Measurements from ENCODE around the gene GCGR. TPM values are rescaled to one million over a fixed set of nuclear protein-coding genes. Genes with fewer than 3 reads are reported as not detected.

Gene GCGR
- total RNA-seq = not detected

DNA sequence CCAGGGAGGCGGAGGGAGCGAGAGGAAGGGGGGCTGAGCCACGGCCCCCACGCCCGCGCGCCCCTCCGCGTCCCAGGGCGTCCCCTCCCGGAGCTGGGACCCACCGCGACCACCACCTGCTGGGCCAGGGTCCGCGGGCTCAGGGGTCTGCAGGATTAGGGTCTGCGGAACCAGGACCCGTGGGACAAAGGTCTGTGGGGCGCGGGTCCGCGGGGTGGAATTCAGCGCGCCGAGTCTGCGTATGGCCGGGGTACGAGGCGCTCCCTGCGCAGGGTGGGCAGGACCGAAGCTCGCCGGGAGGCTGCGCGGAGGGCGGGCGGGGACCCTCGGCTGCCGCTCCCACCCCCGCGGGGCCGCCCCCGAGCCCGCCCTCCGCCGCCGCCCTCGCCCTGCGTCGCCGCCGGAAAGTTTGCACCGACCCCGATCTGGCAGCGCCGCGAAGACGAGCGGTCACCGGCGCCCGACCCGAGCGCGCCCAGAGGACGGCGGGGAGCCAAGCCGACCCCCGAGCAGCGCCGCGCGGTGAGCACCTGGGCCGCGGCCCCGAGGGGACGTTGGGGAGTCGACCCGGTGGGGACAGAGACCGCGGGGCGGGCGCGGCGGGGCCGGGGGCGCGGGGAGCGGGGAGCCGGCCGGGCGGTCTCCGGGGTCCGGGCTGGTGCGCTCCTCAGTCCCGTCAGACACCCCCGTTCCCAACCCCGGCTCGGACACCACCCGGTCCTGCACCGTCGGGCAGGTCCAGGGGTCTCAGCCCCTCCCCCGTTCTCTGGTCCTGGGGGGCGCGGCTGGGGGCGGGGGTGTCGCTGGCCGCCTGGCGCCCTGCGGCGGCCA lies at the start of gene GCGR:
Gene GCGR, plus strand, starts transcription at position 423 of the 831 bp plus-strand sequence. CDS start 4,869 bp downstream, outside the sequence.
- Histone ChIP-seq H3K36me3 (no peaks in the 10 kb centered on the region), H3K4me1 (peaks cover 0 to 13% of the 10 kb centered on the region in 2 donors), H3K27ac (no peak within 1 kb of the TSS), H3K9me3 (no peaks in the 10 kb centered on the region), H3K4me3 (no peak within 1 kb of the TSS), H3K27me3 (peaks cover 7 to 29% of the 10 kb centered on the region in 2 donors)
- TF ChIP-seq, protein P1, sequence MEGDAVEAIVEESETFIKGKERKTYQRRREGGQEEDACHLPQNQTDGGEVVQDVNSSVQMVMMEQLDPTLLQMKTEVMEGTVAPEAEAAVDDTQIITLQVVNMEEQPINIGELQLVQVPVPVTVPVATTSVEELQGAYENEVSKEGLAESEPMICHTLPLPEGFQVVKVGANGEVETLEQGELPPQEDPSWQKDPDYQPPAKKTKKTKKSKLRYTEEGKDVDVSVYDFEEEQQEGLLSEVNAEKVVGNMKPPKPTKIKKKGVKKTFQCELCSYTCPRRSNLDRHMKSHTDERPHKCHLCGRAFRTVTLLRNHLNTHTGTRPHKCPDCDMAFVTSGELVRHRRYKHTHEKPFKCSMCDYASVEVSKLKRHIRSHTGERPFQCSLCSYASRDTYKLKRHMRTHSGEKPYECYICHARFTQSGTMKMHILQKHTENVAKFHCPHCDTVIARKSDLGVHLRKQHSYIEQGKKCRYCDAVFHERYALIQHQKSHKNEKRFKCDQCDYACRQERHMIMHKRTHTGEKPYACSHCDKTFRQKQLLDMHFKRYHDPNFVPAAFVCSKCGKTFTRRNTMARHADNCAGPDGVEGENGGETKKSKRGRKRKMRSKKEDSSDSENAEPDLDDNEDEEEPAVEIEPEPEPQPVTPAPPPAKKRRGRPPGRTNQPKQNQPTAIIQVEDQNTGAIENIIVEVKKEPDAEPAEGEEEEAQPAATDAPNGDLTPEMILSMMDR (IDR thresholded peaks at IDR 0.05) = no peak
- no peak for TF ChIP-seq POLR2A (IDR thresholded peaks at IDR 0.05)
- intact Hi-C loops (cut with DNase I; ENCODE audit: low total_unique reads) = no loop called here
- no peak for DNase-seq

DNA sequence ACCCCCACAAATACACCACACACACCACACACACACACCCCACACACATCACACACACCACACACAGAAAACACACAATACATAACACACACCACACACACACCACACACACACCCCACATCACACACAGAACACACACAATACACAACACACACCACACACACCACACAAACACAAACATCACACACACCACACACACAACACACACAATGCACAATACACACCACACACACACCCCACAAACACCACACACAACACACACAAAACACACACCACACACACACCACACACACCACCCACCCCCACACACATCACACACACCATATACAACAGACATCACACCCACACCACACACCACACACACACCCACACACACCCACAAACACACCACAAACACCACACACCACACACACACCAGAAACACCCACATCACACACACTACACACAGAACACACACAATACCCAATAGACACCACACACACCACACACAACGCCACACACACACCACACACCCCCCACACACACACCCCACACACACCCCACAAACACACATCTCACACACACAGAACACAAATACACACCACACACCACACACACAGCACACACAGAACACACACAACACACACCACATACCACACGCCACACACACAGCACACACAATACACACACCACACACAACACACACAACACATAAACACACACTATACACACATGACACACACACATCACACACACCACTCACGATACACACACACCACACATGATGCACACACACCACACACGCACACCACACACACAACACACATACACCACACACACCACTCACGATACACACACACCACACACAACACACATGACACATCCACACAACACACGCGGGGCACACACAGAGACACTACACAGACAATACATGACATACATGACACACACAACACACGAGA lies 11.0 kb upstream of the GCGR start:
- TF ChIP-seq, protein P1 (IDR thresholded peaks at IDR 0.05) = no peak
- no peak for TF ChIP-seq POLR2A (IDR thresholded peaks at IDR 0.05)
- peaks cover 0 to 4% of the 10 kb centered on the region in 2 donors for H3K27me3 ChIP-seq
- H3K27ac ChIP-seq = no peak overlapping the region
- H3K9me3 ChIP-seq = no peaks in the 10 kb centered on the region
- no peak for DNase-seq
- H3K4me3 ChIP-seq = no peak overlapping the region
- intact Hi-C loops (cut with DNase I; ENCODE audit: low total_unique reads) = no loop called here
- H3K36me3 ChIP-seq = no peaks in the 10 kb centered on the region
- no peaks in the 10 kb centered on the region for H3K4me1 ChIP-seq

DNA sequence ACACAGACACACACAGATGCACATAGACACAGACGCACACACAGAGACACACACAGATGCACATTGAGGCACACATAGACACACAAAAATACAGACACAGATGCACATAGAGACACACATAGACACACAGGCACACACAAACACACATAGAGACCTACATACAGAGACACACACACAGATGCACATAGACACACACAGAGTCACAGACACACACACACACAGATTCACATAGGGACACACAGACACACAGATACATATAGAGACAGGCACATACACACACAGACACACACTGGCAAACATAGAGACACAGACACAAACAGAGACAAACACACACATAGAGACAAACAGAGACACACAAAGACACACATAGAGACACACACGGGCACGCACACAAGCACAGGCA lies 9.9 kb upstream of the GCGR start:
- Histone ChIP-seq H3K4me1 (no peaks in the 10 kb centered on the region), H3K4me3 (no peak overlapping the region), H3K27me3 (peaks cover 0 to 4% of the 10 kb centered on the region in 2 donors), H3K36me3 (no peaks in the 10 kb centered on the region), H3K9me3 (no peaks in the 10 kb centered on the region), H3K27ac (no peak overlapping the region)
- DNase-seq = no peak
- intact Hi-C loops (cut with DNase I; ENCODE audit: low total_unique reads) = no loop called here
- no peak for TF ChIP-seq POLR2A (IDR thresholded peaks at IDR 0.05)
- TF ChIP-seq, protein P1 (IDR thresholded peaks at IDR 0.05) = no peak

DNA sequence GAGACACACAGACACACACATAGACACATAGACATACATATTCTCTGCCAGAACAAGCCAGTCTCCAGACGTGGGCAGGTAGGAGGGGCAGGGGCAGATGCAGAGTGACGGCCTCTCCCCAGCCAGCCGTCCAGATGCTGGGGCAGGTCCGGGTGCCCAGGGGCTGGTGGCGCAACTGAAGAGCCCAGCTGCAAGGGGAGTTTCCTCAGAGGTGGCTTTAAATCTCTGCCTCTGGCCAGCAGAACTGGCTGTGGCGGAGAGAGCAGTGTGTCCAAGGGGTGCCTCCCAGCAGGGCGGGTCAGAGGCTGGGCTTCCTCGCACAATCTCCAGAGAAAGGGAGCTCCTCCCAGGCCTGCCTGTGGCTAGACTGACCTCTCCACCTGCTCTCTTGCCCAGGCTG lies 9.4 kb upstream of the GCGR start:
- H3K36me3 ChIP-seq = no peaks in the 10 kb centered on the region
- no peak overlapping the region for H3K4me3 ChIP-seq
- H3K27ac ChIP-seq = no peak overlapping the region
- DNase-seq = no peak
- no peaks in the 10 kb centered on the region for H3K4me1 ChIP-seq
- peaks cover 0 to 4% of the 10 kb centered on the region in 2 donors for H3K27me3 ChIP-seq
- no peaks in the 10 kb centered on the region for H3K9me3 ChIP-seq
- TF ChIP-seq, protein P1 (IDR thresholded peaks at IDR 0.05) = no peak
- TF ChIP-seq POLR2A (IDR thresholded peaks at IDR 0.05) = no peak
- intact Hi-C loops (cut with DNase I; ENCODE audit: low total_unique reads) = no loop called here

All from uterus (tissue), 4 donors.